Activated CD4-positive, alpha-beta T cell treated with anti-CD3 and anti-CD28 coated beads, Interleukin-2, amount 50 U/mL, for 16 hours (primary cell): Measurements from ENCODE around the gene NME8.

Experiments used
- DNase-seq: peaks from one replicate; pipeline ENCODE4 v3.0.0-alpha.2; 2020

The NME8 gene

GRCh38 chr7:37943905-37944736, 95.7 kb downstream of the NME8 start:
- DNase-seq, result no peak

DNA sequence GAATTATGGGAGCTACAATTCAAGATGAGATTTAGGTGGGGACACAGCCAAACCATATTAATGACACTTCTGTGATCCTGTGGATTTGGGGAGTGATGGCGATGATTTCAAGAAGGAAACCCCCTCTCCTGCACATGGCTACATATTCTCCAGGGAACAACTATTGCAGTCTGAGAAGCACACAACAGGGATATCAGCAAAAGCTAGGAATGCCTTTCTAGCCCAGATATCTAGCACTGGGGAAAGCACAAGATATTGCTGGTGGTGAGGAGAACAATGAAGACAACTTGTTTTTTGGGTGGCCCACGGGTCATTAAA, 96.3 kb downstream of the NME8 start:
- DNase-seq, result no peak

GRCh38 chr7:37945336-37945735, 96.9 kb downstream of the NME8 start:
- no peak for DNase-seq

GRCh38 chr7:37947138-37947940, 98.9 kb downstream of the NME8 start:
- DNase-seq, result no peak

GRCh38 chr7:37947941-37948210, 99.5 kb downstream of the NME8 start:
- no peak for DNase-seq
